Measurements from ENCODE around the gene SLC25A44.

SLC25A44 gene

GRCh38 chr1:156193488-156194299 is at the start of gene SLC25A44:
Gene SLC25A44, plus strand, starts transcription at chr1:156194104. Its CDS starts 5,744 bp downstream, at chr1:156199848.
- peak; percentile 99 for DNase-seq

DNA sequence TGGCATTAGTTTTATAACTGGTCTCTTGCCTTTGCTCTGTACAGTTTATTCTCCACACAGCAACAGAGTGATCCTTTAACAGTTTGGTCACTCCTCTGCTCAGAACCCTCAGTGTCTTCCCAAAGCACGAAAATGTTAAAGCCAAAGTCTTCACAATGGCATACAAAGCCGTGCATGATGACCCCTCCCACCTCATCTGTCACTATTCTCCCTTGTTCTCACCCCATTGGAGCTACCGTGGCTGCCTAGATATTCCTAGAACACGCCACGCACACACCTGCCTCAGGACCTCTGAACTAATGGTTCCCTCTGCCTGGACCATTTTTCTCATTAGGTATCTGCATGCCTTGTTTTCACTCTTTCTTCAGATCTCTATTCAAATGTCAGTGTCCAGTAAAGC is 49.2 kb upstream of the SLC25A44 start:
- DNase-seq: no peak

DNA sequence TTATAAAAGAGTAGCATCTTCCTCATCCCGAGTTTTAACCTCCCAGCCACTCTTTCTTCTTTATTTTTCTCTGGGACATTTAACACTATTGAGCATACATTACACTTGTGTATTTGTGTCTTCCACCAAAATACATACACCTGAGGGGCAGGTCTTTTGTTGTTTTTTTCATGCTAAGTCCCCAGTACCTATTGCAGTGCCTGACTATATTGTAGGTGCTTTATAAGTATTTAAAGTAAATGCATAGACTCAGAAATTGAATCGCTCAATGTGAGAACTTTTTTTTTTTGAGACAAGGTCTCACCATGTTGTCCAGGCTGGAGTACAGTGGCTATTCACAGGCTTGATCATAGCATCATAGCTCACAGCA is 48.3 kb upstream of the SLC25A44 start:
- DNase-seq: no peak

DNA sequence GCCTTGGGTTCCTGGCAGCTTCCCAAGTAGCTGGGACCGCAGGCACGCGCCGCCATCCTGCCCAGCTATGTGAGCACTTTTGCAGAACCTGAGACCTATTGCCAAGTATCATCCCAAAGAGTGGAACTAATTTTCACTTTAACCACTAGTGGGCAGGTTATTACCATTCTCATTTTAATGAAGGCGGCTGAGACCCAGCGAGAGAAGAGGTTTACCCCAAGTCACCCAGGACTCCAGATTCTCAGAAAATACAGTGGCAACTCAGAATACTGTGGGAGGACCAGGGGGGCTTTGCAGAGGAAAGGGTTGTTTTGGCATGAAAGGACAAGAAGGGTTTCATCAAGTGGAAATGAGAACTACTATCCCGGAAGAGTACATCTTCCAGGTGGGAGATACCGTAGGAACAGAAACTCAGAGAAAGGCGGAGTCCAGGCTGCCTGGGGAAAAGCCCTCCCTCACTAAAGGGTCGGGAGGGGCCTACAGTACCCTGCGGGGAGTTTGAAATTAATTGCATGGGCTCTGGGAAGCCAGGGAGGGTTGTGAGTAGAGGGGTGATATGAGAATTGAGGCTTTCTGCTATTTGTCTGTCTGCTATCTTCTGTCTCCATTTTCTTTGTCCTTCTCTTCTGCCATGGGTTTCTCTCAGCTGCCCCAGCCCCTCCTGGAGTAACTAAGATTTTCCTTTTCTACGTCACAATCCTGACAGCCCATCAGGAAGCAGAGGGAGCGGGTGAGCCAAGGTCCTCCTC is 47.7 kb upstream of the SLC25A44 start:
- peak; percentile 98 for DNase-seq

DNA sequence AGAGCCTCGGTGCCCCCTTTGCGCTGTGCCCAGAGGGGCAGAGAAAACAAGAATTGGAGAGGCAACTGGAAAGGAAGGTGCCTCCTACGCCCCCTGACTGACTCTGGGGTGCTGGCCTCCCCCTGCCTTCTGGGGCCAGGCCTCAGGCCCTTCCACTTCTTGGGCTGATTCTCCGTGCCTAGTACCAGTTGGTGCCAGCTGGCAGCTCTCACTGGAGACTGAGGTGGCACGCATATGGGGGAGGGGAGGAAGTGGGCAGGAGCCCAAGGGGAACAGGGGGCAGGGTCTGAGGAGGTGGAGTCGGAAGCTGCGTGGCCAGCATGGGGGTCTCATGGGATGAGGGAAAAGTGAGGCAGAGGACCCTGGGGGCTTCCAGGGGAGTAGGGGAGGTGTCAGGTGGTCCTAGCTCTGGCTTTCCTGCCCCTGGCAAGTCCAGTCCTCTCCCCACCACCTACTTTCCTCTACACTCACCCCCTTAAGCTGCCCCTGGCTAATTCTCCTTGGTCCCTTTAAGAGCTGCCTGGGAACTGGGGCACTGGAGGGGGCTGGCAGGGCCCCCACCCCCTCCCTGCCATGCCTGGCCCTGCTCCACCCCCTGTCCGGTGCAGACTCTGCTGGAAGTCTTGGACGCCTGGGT is 47.0 kb upstream of the SLC25A44 start:
- DNase-seq: peak; percentile 39

- DNase-seq: no peak
These were observed 45.7 kb upstream of the SLC25A44 start for GRCh38 chr1:156148216-156148615.

DNA sequence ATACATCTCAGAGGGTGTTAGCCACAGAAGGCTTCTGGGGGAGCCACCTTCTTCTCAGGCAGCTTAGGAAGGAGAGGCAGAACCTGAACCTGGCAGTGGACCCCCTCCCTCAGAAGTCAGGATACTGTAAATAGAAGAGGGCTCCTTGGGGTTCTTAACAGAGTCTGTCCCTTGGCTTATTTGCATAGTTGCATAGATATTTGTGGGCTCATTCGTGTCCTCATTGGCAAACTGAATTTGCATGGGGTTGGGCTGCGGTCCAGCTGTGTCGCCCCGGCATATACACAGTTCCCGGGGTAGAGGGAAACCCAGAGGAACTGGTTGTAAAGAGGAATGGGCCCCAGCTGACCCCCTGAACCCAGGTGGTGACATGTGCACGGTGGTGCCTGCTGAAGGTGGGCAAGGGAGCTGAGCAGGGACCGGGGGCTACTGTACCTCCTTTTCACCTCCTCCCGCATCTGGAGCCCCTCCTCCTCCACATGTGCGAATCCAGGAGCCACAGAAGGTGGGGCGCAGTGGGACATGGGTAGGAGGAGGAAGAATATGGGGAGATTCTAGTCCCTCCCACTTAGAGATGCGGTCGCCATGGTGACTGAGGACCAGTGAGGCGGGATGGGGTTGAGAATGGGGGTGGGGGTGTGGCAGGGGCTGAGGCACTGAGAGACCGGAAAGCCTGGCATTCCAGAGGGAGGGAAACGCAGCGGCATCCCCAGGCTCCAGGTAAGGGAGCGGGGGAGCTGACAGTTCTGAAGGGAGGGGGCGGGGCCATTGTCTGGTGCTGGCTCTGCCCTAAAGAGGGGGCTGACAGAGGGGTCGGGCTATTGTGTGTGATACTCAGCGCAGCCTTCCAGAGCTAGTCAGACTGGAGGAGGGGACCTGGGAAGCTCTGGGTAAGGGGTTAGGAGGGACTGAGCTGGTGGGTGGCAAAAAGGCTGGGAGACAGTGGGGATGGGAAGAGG is 44.3 kb upstream of the SLC25A44 start:
- DNase-seq: peak; percentile 62

GRCh38 chr1:156150333-156151011 is 43.4 kb upstream of the SLC25A44 start:
- peak; percentile 37 for DNase-seq

GRCh38 chr1:156151093-156151688 is 42.7 kb upstream of the SLC25A44 start:
- DNase-seq: peak; percentile 90

- no peak for DNase-seq
These were observed 41.3 kb upstream of the SLC25A44 start for GRCh38 chr1:156152628-156153027.

GRCh38 chr1:156153362-156153761 is 40.5 kb upstream of the SLC25A44 start, which contains the start of gene SEMA4A:
Gene SEMA4A, plus strand, starts transcription at chr1:156153585. Its CDS starts 994 bp downstream, at chr1:156154579.
- no peak for DNase-seq

- no peak for DNase-seq
These were observed 39.6 kb upstream of the SLC25A44 start for GRCh38 chr1:156154317-156154749.

DNA sequence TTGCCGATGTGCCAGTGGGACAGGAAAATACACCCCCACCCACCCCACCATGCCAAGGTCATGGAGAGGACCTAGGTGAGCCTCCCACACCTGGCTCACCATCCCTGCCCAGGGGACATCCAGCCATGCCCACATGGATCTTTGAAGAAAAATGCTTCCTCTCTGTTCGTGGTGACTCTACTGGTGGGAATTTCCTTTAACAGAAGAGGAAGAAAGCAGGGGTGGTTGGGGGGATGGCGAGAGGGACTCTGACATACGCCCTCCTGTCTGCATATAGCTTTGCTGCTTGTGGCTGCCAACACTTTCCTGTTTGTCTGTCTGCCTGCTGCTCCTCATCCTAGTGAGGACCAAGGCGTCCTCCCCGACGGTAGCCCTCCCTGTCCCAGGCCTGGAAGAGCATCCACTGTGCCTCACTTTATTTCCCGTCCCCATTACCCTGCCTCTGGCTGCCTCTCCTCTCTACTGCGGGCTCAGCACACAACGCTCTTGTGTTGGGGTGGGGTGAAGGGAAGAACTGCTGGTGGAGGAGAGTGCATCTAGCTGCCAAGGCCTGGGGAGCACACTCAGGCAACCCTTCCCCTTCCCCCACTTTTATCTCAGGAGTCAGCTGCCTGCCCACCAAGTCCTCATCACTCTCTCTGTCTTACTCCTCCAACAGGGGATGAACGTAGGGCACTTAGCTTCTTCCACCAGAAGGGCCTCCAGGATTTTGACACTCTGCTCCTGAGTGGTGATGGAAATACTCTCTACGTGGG is 38.0 kb upstream of the SLC25A44 start:
- no peak for DNase-seq

DNA sequence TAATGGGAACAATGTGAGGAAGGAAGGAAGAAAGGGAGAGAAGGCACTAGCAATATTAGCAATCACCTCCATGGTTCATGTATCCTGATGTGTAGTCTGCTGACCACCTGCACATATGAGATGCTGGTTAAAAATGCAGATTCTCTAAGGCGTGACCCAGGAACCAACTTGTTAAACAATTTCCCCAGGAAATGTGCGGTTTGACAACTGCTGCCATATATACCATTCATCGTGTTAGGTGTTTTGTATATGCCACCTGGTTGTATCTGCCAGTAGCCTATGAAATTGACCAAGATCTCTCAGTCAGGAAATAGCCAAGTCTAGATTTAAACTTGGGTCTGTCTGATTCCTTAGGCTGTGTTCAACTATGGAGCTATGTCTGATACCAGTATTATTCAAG is 36.4 kb upstream of the SLC25A44 start:
- DNase-seq: peak; percentile 71

DNA sequence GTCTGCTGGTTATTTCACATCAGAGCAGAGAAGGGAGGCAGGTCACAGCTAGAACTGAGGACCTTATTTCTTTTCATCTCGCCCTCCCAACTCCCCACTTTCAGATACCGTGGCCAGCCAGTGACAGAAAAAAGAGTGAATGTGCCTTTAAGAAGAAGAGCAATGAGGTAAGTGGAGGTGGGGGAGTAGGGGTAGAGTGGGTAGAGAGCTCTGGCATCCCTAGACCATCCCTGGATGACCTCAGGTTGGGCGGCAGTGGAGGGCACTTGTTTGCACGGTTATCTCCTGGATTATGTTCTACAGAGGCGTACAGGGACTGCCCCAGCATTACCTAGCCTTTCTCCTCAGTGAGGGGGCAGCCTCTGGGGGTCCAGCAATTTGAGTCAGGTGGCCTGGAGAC is 35.9 kb upstream of the SLC25A44 start:
- no peak for DNase-seq

GRCh38 chr1:156160000-156160742 is 33.7 kb upstream of the SLC25A44 start:
- peak; percentile 51 for DNase-seq

GRCh38 chr1:156160743-156161171 is 33.1 kb upstream of the SLC25A44 start:
- DNase-seq: peak; percentile 25

DNA sequence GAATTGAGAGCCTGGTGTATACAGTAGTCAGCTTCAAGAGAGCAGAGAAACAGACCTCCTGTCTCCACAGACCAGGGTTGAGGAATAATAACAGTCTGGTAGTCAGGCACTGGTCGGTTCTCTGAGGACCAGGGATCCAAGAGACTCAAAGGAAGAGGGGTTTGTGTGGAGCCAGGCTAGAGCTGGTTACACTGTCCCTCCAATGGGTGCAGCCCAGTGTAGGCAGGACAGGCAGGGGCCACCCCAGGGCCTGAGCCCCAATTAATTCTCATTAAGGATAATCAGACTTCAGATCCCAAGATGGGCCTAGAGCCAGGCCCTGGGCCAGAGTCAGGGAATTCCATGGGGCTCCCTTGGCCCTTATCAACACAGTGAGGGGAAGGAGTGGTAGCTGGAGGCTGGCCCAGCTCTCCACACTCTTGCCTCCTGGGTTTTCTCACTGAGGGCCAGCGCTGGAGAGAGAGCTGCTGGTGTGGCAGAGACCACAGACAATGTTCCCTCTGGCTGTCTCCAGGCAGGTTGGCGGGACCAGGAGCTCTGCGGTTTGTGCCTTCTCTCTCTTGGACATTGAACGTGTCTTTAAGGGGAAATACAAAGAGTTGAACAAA is 31.4 kb upstream of the SLC25A44 start:
- no peak for DNase-seq

GRCh38 chr1:156163712-156164111 is 30.2 kb upstream of the SLC25A44 start:
- DNase-seq: no peak

Data from RPMI8226 (cell line).